HG03565 (cell line): ENCODE results near the gene CATSPERB.
"Not testable (repeated sequence)": the region's sequence is repeated elsewhere in the genome, so short reads cannot be mapped to it uniquely, and the experiment has no call there.

Source experiments
- ATAC-seq: cut with Tn5 transposase; IDR thresholded peaks from one replicate; pipeline ENCODE4 v1.9.1; 2021; ENCODE audit warnings: mild to moderate bottlenecking, moderate library complexity; ENCODE audit not compliant: unreplicated experiment

Gene CATSPERB

GRCh38 chr14:91677687-91678086, 54.2 kb downstream of the CATSPERB start:
- ATAC-seq, result not testable (repeated sequence)

- ATAC-seq, result no peak
Observed at GRCh38 chr14:91674911-91675310, 57.0 kb downstream of the CATSPERB start.

GRCh38 chr14:91669867-91670266, 62.0 kb downstream of the CATSPERB start:
- no peak for ATAC-seq

- ATAC-seq, result not testable (repeated sequence)
Observed at GRCh38 chr14:91667101-91667500, 64.8 kb downstream of the CATSPERB start.

- no peak for ATAC-seq
Observed at GRCh38 chr14:91660790-91661189, 71.1 kb downstream of the CATSPERB start.

GRCh38 chr14:91654836-91655235, 77.0 kb downstream of the CATSPERB start:
- ATAC-seq, result no peak

- no peak for ATAC-seq
Observed at GRCh38 chr14:91653451-91653850, 78.4 kb downstream of the CATSPERB start.

GRCh38 chr14:91649930-91650329, 82.0 kb downstream of the CATSPERB start:
- no peak for ATAC-seq

GRCh38 chr14:91647856-91648255, 84.0 kb downstream of the CATSPERB start:
- ATAC-seq, result no peak

GRCh38 chr14:91636604-91637003, 95.3 kb downstream of the CATSPERB start:
- ATAC-seq, result no peak

- no peak for ATAC-seq
Observed at GRCh38 chr14:91624757-91625156, 107.1 kb downstream of the CATSPERB start.

- no peak for ATAC-seq
Observed at GRCh38 chr14:91614187-91614586, 117.7 kb downstream of the CATSPERB start.

- no peak for ATAC-seq
Observed at GRCh38 chr14:91613459-91614112, 118.3 kb downstream of the CATSPERB start.

GRCh38 chr14:91611528-91611927, 120.4 kb downstream of the CATSPERB start:
- no peak for ATAC-seq

- ATAC-seq, result no peak
Observed at GRCh38 chr14:91609161-91609560, 122.7 kb downstream of the CATSPERB start.

GRCh38 chr14:91607322-91608047, 124.4 kb downstream of the CATSPERB start:
- no peak for ATAC-seq

- no peak for ATAC-seq
Observed at GRCh38 chr14:91606851-91607250, 125.0 kb downstream of the CATSPERB start.

- not testable (repeated sequence) for ATAC-seq
Observed at GRCh38 chr14:91604611-91605010, 127.3 kb downstream of the CATSPERB start.

GRCh38 chr14:91599994-91600393, 131.9 kb downstream of the CATSPERB start:
- ATAC-seq, result no peak

GRCh38 chr14:91595736-91596135, 136.2 kb downstream of the CATSPERB start:
- ATAC-seq, result no peak

- not testable (repeated sequence) for ATAC-seq
Observed at GRCh38 chr14:91593957-91594356, 137.9 kb downstream of the CATSPERB start.

GRCh38 chr14:91586410-91586809, 145.5 kb downstream of the CATSPERB start:
- no peak for ATAC-seq
